NCI-H774 (cell line): Measurements from ENCODE around the gene LRSAM1.

Experiments used
- DNase-seq: peaks from one replicate; lab custom pipeline; 2025; lab: John Stamatoyannopoulos, UW

Gene LRSAM1

DNA sequence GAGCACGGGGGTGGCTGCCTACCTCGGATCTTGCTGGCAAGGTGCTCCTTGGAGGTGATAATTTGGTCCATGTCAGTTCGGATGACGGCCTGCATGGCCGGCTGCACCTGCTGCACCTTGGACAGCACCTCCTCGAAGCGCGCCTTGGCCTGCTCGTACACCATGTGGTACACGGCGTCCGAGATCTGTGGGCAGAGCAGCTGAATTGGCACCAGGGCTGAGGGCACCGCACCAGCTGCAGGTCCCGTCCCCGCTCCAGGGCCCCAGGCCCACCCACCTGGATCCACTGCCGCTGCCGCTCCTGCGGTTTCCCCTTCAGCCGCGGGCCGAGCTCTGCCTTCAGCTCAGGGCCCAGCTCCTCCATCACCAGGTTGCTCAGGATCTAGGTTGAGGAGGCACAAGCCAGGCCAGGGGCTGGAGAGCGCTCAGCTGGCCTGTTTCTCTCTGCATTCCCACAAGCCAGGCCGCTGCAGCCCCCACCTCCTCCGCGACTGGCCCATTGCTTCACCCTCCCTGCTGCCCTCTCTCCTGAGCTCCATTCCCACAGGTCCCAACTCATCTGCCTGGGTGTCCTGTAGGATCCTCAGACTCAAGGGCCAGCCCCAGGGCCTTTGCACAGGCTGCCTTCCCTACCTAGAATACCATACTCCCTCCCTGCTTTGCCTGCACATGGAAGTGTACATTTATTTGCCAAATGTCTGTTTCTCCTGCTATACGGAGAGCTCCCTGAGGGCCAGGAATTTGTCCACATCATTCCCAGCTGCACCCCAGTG lies 65.7 kb downstream of the LRSAM1 start:
- no peak for DNase-seq

- DNase-seq, result no peak
Measured at GRCh38 chr9:127517620-127518019, 66.3 kb downstream of the LRSAM1 start.

DNA sequence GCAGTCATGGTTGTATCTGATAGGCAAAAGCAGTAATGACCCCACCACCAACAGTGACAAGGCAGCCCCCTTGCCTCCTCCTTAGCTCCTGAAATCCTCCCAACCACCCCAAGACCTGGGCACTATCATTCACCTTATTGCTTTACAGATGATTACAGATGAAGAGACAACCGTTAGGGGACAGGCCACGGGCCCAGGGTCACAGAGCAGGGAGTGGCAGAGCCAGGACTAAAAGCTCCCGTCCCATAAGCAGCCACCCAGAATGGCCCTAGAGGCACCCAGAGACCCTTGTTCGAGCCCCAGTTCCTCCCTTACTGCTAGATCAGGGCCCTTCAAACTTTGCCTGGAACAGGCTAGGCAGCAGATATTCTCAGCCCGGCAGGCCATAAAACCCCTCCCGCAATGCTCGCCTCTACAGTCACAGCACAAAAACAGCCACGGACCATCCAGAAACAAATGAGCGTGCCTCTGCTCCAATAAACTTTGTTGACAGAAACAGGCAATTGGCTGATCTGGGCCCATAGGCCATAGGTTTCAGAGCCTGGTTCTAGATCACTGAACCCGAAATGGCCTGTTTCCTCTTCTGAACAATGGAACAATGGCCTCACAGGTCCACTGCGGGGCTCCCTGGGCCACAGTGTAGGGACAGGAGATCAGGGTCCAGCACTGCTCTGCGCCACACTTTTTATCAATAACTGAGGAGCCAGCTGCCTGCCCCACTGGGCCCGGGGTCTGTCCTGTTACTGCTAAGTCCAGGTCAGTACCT lies 67.0 kb downstream of the LRSAM1 start:
- no peak for DNase-seq

GRCh38 chr9:127519301-127520166 lies 68.2 kb downstream of the LRSAM1 start:
- DNase-seq, result no peak

GRCh38 chr9:127520941-127521918 lies 69.9 kb downstream of the LRSAM1 start:
- DNase-seq, result no peak

DNA sequence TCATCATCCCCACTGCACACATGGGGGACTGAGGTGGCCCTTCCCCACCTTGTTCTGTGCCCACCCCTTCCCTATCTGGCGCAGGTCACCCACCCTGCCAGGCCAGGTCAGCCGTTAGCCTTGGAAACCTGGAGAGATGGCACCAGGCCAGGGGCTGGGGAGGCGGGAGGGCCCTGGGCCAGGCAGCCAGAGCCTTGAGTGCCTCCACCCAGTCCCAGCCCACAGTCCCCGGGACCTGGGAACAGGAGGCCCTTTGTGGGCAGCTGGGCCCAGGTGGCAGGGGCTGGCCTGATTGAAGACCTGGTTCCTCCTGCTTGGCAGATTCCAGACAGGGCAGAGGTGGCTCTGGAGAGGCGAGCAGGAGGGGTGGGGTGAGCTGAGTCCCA lies 70.6 kb downstream of the LRSAM1 start:
- no peak for DNase-seq

DNA sequence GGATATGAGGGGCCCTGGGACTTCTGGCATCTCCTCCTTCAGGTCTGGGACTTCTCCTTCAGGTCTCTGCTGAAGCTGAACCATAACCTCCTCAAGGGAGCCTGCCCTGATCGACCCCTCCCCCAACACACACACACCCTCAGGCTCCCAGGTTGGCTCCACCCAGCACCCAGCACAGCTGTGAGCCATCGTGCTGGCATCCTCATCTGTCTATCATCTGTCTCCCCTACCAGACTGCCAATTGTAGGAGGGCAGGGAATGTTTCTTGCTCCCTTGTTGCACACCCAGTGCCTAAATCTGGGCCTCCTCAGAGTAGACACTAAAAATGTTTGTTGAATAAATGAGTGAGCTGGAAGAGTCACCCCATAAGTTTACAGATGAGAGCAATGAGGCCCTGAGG lies 71.4 kb downstream of the LRSAM1 start:
- no peak for DNase-seq

DNA sequence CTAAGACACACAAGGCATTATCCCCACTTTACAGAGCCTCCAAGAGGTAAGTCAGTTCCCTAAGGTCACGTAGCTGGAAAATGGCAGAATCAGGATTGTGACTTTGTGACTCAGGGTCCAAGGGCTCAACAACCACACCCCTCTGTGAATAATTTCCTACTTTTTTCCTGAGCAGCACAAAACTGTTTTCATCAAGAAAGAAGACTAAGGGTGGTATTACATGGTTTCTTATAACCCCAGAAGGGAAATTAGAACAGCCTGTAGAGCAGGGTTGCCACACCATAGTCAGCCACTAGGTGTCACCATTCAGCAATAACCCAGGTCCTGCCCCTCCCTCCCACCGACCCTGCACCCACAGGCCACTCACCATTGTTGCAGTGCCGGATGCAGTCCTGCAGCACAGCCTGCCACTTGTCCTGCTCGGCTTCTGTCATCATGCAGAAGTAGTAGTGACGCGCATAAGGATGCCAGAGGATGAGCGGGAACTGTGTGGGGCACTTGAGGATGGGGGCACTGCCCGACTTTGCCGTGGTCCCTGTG lies 72.1 kb downstream of the LRSAM1 start:
- DNase-seq, result no peak

DNA sequence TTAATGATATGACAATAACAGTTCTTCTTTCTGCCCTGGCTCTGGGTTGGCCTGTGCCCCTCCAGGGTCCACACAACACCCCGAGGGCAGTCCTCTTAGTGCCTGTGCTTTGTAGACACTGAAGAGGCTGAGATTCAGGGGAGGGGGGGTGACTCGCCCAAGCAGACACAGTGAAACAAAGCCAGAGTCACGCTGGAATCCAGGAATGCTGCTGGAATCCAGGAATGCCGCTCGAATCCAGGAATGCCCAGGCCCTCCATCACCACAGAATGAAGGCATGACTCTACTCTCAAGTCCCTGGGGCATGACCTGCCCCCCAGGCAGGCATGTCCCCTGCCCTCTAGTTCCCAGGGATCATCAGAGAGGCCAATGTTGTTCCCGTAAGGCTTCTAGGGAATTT lies 73.1 kb downstream of the LRSAM1 start:
- DNase-seq, result no peak

- no peak for DNase-seq
Measured at GRCh38 chr9:127525401-127526188, 74.3 kb downstream of the LRSAM1 start.

DNA sequence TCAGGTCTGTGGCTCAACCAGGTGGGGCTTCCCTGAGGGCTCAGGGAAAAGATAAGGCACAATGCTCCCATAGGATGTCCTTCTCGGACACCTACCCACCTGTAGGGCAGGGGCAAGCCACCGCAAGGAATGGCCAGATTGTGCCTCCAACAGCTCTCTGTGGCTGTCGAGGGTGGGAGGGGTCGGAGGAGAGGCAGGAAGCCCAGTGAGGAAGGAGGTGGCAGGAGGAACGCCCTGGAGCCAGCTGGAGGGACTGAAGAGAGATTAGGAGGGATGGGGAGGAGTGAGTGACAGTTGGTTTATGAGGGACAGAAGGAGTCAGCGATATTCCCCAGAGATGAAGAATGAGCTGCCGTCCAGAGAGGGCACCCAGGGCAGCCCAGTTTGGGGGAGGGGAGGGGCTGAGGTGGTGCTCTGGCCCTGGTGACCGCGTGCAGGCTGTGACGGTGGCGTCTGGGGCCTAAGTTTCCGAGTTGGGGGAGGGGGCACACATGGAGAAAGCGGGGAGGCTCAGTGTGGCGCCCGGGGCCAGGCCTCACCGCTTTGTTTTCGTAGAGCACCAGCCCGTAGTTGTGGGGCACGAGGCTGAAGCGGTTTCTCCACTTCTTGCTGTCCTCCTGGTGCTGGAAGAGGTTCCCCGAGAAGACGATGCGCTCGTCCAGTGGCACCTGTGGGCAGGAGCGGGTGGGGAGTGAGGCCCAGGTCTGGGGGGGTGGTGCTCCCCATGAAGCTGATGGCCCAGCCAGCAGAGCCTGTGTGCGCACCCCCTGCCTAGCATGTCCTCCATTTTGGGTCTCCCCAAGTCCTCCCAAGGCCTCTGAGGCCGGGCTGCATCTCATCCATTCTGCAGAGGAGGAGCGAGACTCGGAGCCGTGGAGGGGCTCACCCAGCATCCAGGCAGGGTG lies 75.6 kb downstream of the LRSAM1 start:
- no peak for DNase-seq

- no peak for DNase-seq
Measured at GRCh38 chr9:127527560-127528268, 76.4 kb downstream of the LRSAM1 start.

DNA sequence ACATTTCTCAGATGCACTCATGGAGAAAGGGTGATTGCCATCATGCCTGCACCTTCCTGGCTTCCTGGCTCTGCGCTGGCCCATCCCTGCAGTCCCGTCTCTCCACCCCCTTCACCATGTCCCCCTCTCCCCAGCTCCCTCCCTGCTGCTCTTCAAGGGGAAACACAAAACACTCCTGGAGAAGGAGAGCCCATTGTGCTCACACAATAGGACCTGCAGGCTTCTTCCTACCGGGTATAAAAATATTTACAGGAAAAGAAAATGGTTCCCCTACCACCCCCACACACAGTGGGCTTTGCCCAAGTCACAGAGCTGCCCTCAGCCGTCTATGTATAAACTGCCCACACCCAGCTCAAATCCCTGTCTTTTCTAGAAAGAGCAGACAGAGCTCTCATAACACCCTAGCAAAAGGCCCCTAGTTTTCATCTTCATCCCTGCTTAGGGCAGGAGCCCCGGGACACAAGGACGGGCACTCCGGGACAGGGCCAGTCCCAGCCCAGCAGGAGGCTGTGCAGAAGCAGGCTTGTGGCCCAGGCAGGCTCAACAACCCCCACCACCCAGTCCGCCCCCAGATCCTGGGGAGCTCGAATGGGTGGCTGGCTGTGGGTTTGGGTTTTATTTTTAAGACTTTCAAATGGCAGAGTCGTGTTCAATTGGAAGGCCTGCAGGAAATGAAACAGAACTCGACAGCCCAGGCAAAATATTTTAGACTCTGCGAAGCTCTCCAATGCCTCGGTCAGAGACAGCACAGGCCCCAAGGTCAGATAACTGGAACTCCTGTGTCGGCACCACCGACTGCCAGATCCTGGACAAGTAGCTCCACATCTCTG lies 77.3 kb downstream of the LRSAM1 start:
- no peak for DNase-seq

DNA sequence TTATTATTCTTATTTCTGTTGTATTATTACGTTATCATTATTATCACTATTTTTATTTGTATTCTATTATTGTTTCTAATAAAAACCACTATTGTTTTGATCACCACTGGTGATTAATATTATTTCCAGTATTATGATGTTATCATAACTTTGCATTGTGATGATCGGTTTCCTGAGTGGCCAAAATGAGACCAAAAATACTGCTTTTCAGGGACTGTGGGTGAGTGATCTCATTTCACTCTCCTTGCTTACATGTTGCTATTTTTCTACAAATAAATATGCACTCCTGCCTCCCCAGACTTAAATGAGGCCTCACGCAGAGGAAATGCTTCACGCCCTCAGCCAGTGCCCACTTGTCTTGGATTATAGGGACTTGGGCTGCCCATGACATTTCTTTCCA lies 78.4 kb downstream of the LRSAM1 start:
- DNase-seq, result no peak

- DNase-seq, result no peak
Measured at GRCh38 chr9:127530206-127530941, 79.1 kb downstream of the LRSAM1 start.

DNA sequence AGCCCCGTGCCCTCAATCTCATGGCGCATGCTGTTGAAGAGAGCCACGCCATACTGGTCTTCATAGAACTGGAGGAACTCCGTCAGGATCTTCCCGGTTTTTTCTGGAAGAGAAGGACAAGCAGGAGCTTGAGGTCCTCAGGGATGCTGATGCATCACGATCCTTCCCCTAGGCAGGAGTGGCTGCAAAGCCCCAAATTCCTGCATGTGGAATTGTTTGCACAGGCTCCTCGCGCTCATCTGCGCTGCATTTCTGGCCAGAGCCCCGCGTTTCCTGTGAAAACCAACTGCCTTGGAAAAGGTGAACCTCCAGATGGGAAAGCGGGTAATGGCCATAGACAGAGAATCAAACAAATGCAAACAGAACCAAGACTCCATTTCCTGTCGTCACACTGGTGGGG lies 80.4 kb downstream of the LRSAM1 start:
- DNase-seq, result no peak
